Esophagus squamous epithelium (tissue), 5 donors: ENCODE data around the gene UBA3. TPM values are rescaled to one million over a fixed set of nuclear protein-coding genes. Genes with fewer than 3 reads are reported as not detected.

Experiments used
- DNase-seq: peaks from one replicate; lab custom pipeline; 2025; lab: John Stamatoyannopoulos, UW
- H3K27ac ChIP-seq, 4 donors: fragments of 200-600 bp; sonication (generic); one replicate each; pipeline ENCODE4 v1.5.1; 2016 to 2019; ENCODE audit warnings: mild to moderate bottlenecking in 1 of 4
- H3K27me3 ChIP-seq, 4 donors: fragments of 200-600 bp; sonication (generic); 1 replicate in 3 of 4; 2 replicates in 1 of 4; pipeline versions ENCODE4 v1.5.1 to v1.6.0; 2017 to 2021; ENCODE audit warnings: antibody characterized with exemption in 1 of 4
- H3K36me3 ChIP-seq, 3 donors: fragments of 200-600 bp; sonication (generic); one replicate each; pipeline ENCODE4 v1.5.1; 2016 to 2019
- H3K4me1 ChIP-seq, 3 donors: fragments of 200-600 bp; sonication (generic); one replicate each; pipeline ENCODE4 v1.5.1; 2017 to 2019
- H3K4me3 ChIP-seq, 4 donors: fragments of 200-600 bp; sonication (generic); 1 replicate in 3 of 4; 2 replicates in 1 of 4; pipeline ENCODE4 v1.5.1; 2016 to 2019; ENCODE audit warnings: mild to moderate bottlenecking in 2 of 4, moderate library complexity in 1 of 4
- H3K9me3 ChIP-seq, 3 donors: fragments of 200-600 bp; sonication (generic); one replicate each; pipeline ENCODE4 v1.5.1; 2016 to 2019
- POLR2A ChIP-seq, 4 donors: fragments of 450-650 bp; IDR thresholded peaks; one replicate each; pipeline ENCODE4 v1.6.1; 2017; ENCODE audit warnings: antibody characterized with exemption in 4 of 4, mild to moderate bottlenecking in 4 of 4, moderate library complexity in 3 of 4
- WGBS, 2 donors: methylation state at CpG; one replicate each; pipeline ENCODE4 v1.1.5; 2018; 5-methylcytosine and 5-hydroxymethylcytosine counted together
- intact Hi-C: fragments of 100-400 bp; cut with DNase I; formaldehyde crosslinking; loops from one replicate; pipeline ENCODE4 v1.15.0; 2022
- total RNA-seq, 4 donors: library from RNA; depleted of rRNA; stranded (reverse); fragments of >200 nt; gene quantifications; one replicate each; pipeline ENCODE4 v1.1.0, GENCODE V29; 2016
- TF ChIP-seq, protein P1 (sequence below), 6 experiments: fragments of 450-650 bp in 4 of 6; fragments of 200-600 bp in 2 of 6; sonication (generic) in 2 of 6; IDR thresholded peaks; one replicate each; pipeline ENCODE4 v1.5.1; 2016 to 2019; ENCODE audit warnings: antibody characterized with exemption in 6 of 6, mild to moderate bottlenecking in 4 of 6, moderate library complexity in 4 of 6
- donor health status: DM: yes; HTN: yes; CAD: no.

UBA3 gene
- total RNA-seq, 4 donors from 2014 or later: 33.3 to 63.3 (median 52.7) TPM

DNA sequence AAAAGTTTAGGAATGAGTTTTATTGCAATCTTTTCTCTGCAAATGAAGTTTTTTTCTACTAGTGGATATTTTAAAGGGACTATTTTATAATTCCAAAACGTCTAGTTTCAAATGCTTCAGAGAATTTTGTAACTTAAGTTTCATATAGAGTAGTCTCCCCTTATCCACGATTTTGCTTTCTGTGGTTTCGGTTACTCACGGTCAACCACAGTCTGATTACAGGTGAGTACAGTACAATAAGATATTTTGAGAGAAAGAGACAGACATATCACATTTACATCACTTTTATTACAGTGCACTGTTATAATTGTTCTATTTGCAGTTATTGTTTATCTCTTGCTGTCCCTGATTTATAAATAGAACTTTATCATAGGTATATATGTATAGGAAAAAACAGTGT lies 59.3 kb downstream of the UBA3 start:
- DNase-seq: no peak
- Histone ChIP-seq H3K9me3 (no peaks in the 10 kb centered on the region), H3K4me3 (no peak overlapping the region), H3K27ac (no peak overlapping the region), H3K36me3 (peaks cover 0 to 67% (median 15%) of the 10 kb centered on the region in 3 donors), H3K27me3 (no peaks in the 10 kb centered on the region), H3K4me1 (no peaks in the 10 kb centered on the region)
- TF ChIP-seq, protein P1, sequence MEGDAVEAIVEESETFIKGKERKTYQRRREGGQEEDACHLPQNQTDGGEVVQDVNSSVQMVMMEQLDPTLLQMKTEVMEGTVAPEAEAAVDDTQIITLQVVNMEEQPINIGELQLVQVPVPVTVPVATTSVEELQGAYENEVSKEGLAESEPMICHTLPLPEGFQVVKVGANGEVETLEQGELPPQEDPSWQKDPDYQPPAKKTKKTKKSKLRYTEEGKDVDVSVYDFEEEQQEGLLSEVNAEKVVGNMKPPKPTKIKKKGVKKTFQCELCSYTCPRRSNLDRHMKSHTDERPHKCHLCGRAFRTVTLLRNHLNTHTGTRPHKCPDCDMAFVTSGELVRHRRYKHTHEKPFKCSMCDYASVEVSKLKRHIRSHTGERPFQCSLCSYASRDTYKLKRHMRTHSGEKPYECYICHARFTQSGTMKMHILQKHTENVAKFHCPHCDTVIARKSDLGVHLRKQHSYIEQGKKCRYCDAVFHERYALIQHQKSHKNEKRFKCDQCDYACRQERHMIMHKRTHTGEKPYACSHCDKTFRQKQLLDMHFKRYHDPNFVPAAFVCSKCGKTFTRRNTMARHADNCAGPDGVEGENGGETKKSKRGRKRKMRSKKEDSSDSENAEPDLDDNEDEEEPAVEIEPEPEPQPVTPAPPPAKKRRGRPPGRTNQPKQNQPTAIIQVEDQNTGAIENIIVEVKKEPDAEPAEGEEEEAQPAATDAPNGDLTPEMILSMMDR (IDR thresholded peaks at IDR 0.05): no peak
- no peak for TF ChIP-seq POLR2A (IDR thresholded peaks at IDR 0.05)
- WGBS, 2 donors: 66 to 70% methylated on average over 4 of the region's 4 CpGs
- intact Hi-C loops: no loop called here

DNA sequence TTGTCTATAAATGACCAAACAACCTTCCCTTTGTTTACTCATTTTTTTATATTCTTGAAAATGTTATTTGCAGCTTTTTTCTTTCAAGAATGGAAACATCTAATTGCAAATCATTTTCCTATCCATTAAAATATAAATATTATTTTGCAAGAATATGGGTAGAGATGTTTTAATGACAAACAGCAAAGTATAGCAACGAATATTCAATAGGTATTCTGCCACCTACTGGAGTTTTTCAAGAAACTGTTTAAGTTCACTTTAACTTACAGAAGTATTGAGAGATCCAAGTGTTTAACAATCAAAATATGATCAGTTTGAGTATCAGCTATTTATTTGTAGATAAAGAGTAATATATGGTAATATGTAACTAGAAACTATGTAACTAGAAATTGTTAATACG lies 59.7 kb downstream of the UBA3 start:
- DNase-seq: no peak
- Histone ChIP-seq H3K4me3 (no peak overlapping the region), H3K4me1 (no peaks in the 10 kb centered on the region), H3K9me3 (no peaks in the 10 kb centered on the region), H3K27ac (no peak overlapping the region), H3K36me3 (peaks cover 0 to 63% (median 11%) of the 10 kb centered on the region in 3 donors), H3K27me3 (no peaks in the 10 kb centered on the region)
- intact Hi-C loops: no loop called here
- TF ChIP-seq POLR2A (IDR thresholded peaks at IDR 0.05): no peak
- TF ChIP-seq, protein P1 (IDR thresholded peaks at IDR 0.05): peak in 1 of 6 experiments; percentile 9
- WGBS, 2 donors: 38 to 39% methylated on average over 2 of the region's 2 CpGs

DNA sequence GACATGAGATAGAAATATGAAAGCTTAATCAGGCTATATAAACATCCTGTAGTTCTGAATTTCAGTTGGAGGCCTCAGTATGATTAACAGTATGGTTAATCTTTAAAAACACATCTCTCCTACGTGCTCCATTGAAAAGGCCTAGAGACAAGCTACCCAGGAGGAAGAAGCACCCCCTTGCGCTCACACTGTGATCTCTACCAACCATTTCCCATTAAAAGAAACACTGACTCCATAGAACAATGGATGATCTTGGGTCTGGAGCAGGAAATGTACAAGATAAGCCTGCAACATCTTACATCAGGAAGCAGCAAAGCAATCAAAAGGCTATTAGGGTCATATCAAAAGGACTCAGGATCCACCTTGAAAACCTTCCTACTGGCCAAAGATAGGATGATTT lies 63.3 kb downstream of the UBA3 start:
- intact Hi-C loops: no loop called here
- Histone ChIP-seq H3K36me3 (peaks cover 0 to 28% (median 0%) of the 10 kb centered on the region in 3 donors), H3K4me3 (no peak overlapping the region), H3K27ac (no peak overlapping the region), H3K4me1 (peaks cover 3 to 26% (median 13%) of the 10 kb centered on the region in 3 donors), H3K27me3 (no peaks in the 10 kb centered on the region), H3K9me3 (no peaks in the 10 kb centered on the region)
- DNase-seq: no peak
- TF ChIP-seq, protein P1 (IDR thresholded peaks at IDR 0.05): no peak
- no peak for TF ChIP-seq POLR2A (IDR thresholded peaks at IDR 0.05)
- 90 to 100% methylated on average over 2 of the region's 2 CpGs for WGBS, 2 donors

DNA sequence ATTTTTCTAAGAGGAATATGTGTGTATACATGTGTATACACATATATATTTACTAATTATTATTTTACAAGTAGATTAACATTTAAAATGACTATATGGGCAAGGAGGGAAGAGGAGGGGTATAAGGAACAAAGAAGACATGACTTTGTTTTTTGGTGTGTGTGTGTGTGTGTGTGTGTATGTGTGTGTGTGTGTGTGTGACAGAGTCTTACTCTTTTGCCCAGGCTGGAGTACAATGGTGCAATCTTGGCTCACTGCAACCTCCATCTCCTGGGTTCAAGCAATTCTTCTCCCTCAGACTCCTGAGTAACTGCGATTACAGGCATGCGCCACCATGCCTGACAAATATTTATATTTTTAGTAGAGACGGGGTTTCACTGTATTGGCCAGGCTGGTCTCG lies 64.1 kb downstream of the UBA3 start:
- 83 to 98% methylated on average over 4 of the region's 4 CpGs for WGBS, 2 donors
- Histone ChIP-seq H3K4me1 (peaks cover 3 to 34% (median 13%) of the 10 kb centered on the region in 3 donors), H3K36me3 (peaks cover 0 to 20% (median 0%) of the 10 kb centered on the region in 3 donors), H3K4me3 (no peak overlapping the region), H3K27ac (no peak overlapping the region), H3K9me3 (no peaks in the 10 kb centered on the region), H3K27me3 (no peaks in the 10 kb centered on the region)
- TF ChIP-seq, protein P1 (IDR thresholded peaks at IDR 0.05): no peak
- no peak for TF ChIP-seq POLR2A (IDR thresholded peaks at IDR 0.05)
- intact Hi-C loops: no loop called here
- DNase-seq: no peak

DNA sequence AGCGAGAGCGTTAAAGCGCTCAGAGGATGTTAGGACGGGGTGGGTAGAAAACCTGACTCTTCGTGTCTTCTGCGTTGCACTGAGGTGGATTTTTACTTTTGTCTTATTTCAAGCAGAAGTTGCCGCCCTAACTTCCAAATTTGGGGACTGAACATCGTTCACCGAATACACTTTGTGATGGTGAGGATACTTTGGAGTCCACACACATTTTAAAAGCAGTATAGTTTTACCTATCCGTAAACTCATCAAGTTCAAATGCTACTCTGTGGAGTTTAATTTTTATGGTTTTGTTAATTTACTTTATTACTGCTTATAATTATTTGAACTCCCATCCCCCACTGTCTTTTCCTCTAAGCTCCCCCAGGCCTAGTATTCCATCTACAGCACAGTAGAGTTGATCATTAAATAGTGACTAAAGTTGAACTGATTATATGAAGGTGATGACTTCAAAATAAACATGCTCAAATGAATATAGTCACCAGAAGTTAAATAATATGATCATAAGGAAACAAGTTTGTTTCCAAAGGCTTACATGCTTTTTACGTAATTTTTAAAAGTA lies 66.1 kb downstream of the UBA3 start:
- no peak for DNase-seq
- peaks cover 3 to 54% (median 13%) of the 10 kb centered on the region in 3 donors for H3K4me1 ChIP-seq
- peak overlapping the region; percentile 93 to 97 (median 96) for H3K27ac ChIP-seq
- intact Hi-C loops: no loop called here
- WGBS, 2 donors: 10 to 16% methylated on average over 10 to 11 of the region's 11 CpGs
- no peaks in the 10 kb centered on the region for H3K27me3 ChIP-seq
- no peak for TF ChIP-seq POLR2A (IDR thresholded peaks at IDR 0.05)
- H3K36me3 ChIP-seq: peaks cover 0 to 28% (median 0%) of the 10 kb centered on the region in 3 donors
- peak overlapping the region; percentile 71 to 86 (median 78) for H3K4me3 ChIP-seq
- H3K9me3 ChIP-seq: no peaks in the 10 kb centered on the region
